HEK293 (cell line): Measurements from ENCODE around the gene MBTD1.

Experiments used
- KLF9 ChIP-seq: fragments of 450-650 bp; formaldehyde crosslinking; IDR thresholded peaks from 2 replicates; pipeline ENCODE4 v1.5.1; 2016; ENCODE audit warnings: missing biosample characterization, missing genetic modification characterization, low read depth
- PBX3 ChIP-seq: sonication (generic); formaldehyde crosslinking; IDR thresholded peaks from 2 replicates; pipeline ENCODE4 v1.8.1; 2022; ENCODE audit warnings: mild to moderate bottlenecking, moderate library complexity, missing genetic modification reagents
- PRDM10 ChIP-seq: fragments of 450-650 bp; formaldehyde crosslinking; IDR thresholded peaks from 2 replicates; pipeline ENCODE4 v1.5.1; 2016; ENCODE audit warnings: missing biosample characterization, missing genetic modification characterization
- REPIN1 ChIP-seq: fragments of 450-650 bp; formaldehyde crosslinking; IDR thresholded peaks from 2 replicates; pipeline ENCODE4 v1.5.1; 2017; ENCODE audit warnings: missing biosample characterization, missing genetic modification characterization, low read depth
- SCRT2 ChIP-seq: fragments of 450-650 bp; formaldehyde crosslinking; IDR thresholded peaks from 2 replicates; pipeline ENCODE4 v1.5.1; 2016; ENCODE audit warnings: missing biosample characterization, missing genetic modification characterization
- SETDB1 ChIP-seq: IDR thresholded peaks from one replicate; pipeline ENCODE4 v1.6.1; 2017; ENCODE audit warnings: mild to moderate bottlenecking, low read length, moderate library complexity, mixed read lengths; ENCODE audit not compliant: insufficient read length
- ZBTB17 ChIP-seq: fragments of 450-650 bp; formaldehyde crosslinking; IDR thresholded peaks from 2 replicates; pipeline ENCODE4 v1.5.1; 2016; ENCODE audit warnings: missing biosample characterization, missing genetic modification characterization
- ZBTB20 ChIP-seq: fragments of 450-650 bp; formaldehyde crosslinking; IDR thresholded peaks from 2 replicates; pipeline ENCODE4 v1.5.1; 2016; ENCODE audit warnings: missing biosample characterization, missing genetic modification characterization
- ZBTB48 ChIP-seq: fragments of 450-650 bp; formaldehyde crosslinking; IDR thresholded peaks from 2 replicates; pipeline ENCODE4 v1.5.1; 2016; ENCODE audit warnings: missing biosample characterization, missing genetic modification characterization
- ZEB2 ChIP-seq: fragments of 450-650 bp; formaldehyde crosslinking; IDR thresholded peaks from 2 replicates; pipeline ENCODE4 v1.5.1; 2016; ENCODE audit warnings: missing biosample characterization, missing genetic modification characterization
- ZFP3 ChIP-seq: fragments of 450-650 bp; formaldehyde crosslinking; IDR thresholded peaks from 2 replicates; pipeline ENCODE4 v1.5.1; 2016; ENCODE audit warnings: low read depth, missing biosample characterization, missing genetic modification characterization
- ZNF112 ChIP-seq: fragments of 450-650 bp; formaldehyde crosslinking; IDR thresholded peaks from 2 replicates; pipeline ENCODE4 v1.5.0; 2017; ENCODE audit warnings: missing biosample characterization, missing genetic modification characterization
- ZNF114 ChIP-seq: fragments of 450-650 bp; formaldehyde crosslinking; IDR thresholded peaks from 2 replicates; pipeline ENCODE4 v1.5.0; 2017; ENCODE audit warnings: missing biosample characterization, missing genetic modification characterization
- ZNF138 ChIP-seq: fragments of 450-650 bp; formaldehyde crosslinking; IDR thresholded peaks from 2 replicates; pipeline ENCODE4 v1.5.1; 2016; ENCODE audit warnings: missing biosample characterization, missing genetic modification characterization, borderline replicate concordance
- ZNF202 ChIP-seq: fragments of 450-650 bp; formaldehyde crosslinking; IDR thresholded peaks from 2 replicates; pipeline ENCODE4 v1.5.1; 2016; ENCODE audit warnings: missing biosample characterization, missing genetic modification characterization, borderline replicate concordance
- ZNF214 ChIP-seq: fragments of 450-650 bp; formaldehyde crosslinking; IDR thresholded peaks from 2 replicates; pipeline ENCODE4 v1.5.1; 2017; ENCODE audit warnings: missing biosample characterization, mild to moderate bottlenecking, missing genetic modification characterization, borderline replicate concordance
- ZNF239 ChIP-seq: fragments of 450-650 bp; formaldehyde crosslinking; IDR thresholded peaks from 2 replicates; pipeline ENCODE4 v1.5.1; 2016; ENCODE audit warnings: missing biosample characterization, missing genetic modification characterization
- ZNF292 ChIP-seq: fragments of 450-650 bp; formaldehyde crosslinking; IDR thresholded peaks from 2 replicates; pipeline ENCODE4 v1.5.1; 2016; ENCODE audit warnings: low read depth, missing biosample characterization, missing genetic modification characterization, borderline replicate concordance
- ZNF398 ChIP-seq: fragments of 450-650 bp; formaldehyde crosslinking; IDR thresholded peaks from 2 replicates; pipeline ENCODE4 v1.5.1; 2017; ENCODE audit warnings: missing biosample characterization, missing genetic modification characterization
- ZNF777 ChIP-seq: fragments of 450-650 bp; formaldehyde crosslinking; IDR thresholded peaks from 2 replicates; pipeline ENCODE4 v1.5.1; 2017; ENCODE audit warnings: missing biosample characterization, missing genetic modification characterization, borderline replicate concordance
- ZNF830 ChIP-seq: fragments of 450-650 bp; IDR thresholded peaks from 2 replicates; pipeline ENCODE4 v1.5.0; 2018; ENCODE audit warnings: missing biosample characterization, missing genetic modification characterization, low read depth, mild to moderate bottlenecking, moderate library complexity
- ZNF837 ChIP-seq: fragments of 450-650 bp; formaldehyde crosslinking; IDR thresholded peaks from 2 replicates; pipeline ENCODE4 v1.5.1; 2016; ENCODE audit warnings: missing biosample characterization, missing genetic modification characterization
- ZXDB ChIP-seq: fragments of 450-650 bp; formaldehyde crosslinking; IDR thresholded peaks from 2 replicates; pipeline ENCODE4 v1.5.1; 2016; ENCODE audit warnings: missing biosample characterization, missing genetic modification characterization
- TF ChIP-seq, protein P1 (sequence below): fragments of 450-650 bp; formaldehyde crosslinking; IDR thresholded peaks from 2 replicates; pipeline ENCODE4 v1.5.1; 2016; ENCODE audit warnings: missing biosample characterization, missing genetic modification characterization
- TF ChIP-seq, protein P2 (sequence below): fragments of 450-650 bp; formaldehyde crosslinking; conservative IDR thresholded peaks from 2 replicates; pipeline ENCODE4 v1.5.1; 2016; ENCODE audit warnings: low read depth, missing biosample characterization, missing genetic modification characterization
- TF ChIP-seq, protein P3 (sequence below): fragments of 450-650 bp; formaldehyde crosslinking; IDR thresholded peaks from 2 replicates; pipeline ENCODE4 v1.5.1; 2016; ENCODE audit warnings: missing biosample characterization, missing genetic modification characterization

MBTD1 gene

DNA sequence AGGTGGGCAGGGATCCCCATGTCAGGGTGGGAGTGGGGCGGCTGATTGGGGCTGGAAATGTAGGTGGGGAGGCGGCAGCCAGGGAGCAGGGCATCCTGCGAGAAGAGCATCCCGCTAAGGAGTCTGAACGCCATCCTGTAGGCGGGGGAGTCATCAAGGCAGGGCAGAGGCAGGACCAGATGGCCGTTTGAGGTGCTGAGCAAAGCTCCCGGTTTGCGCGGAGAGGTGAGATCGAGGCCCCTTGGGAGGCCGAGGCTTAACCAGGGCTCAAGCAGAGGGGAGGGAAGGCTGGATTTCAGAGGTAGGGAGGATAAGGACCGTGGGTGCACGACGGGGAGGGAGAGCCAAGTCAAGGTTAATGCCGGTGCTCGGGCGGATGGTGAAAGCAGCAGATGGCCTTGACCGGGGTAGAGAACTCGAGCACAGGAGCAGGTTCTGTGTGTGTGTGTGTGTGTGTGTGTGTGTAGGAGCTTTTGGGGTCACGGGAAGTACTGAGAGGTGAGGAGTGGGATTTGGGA is 94.1 kb downstream of the MBTD1 start (continued):
- TF ChIP-seq KLF9 (no peak), ZNF837 (0 out of 2 replicates have a peak, but pooled peaks have one; percentile 53), ZNF114 (tag by site-specific recombination) (no peak), ZBTB20 (tag by site-specific recombination) (peak; percentile 95), ZNF777 (tag by site-specific recombination) (peak; percentile 97), REPIN1 (tag by site-specific recombination) (0 out of 2 replicates have a peak, but pooled peaks have one; percentile 76), PRDM10 (tag by site-specific recombination) (peak; percentile 82), ZBTB48 (tag by site-specific recombination) (peak; percentile 82), ZNF830 (tag by site-specific recombination) (no peak), ZBTB17 (tag by site-specific recombination) (peak; percentile 98), ZNF112 (tag by site-specific recombination) (no peak), ZEB2 (peak; percentile 93), SETDB1 (no peak), ZFP3 (tag by site-specific recombination) (no peak), ZNF398 (peak; percentile 84), ZXDB (no peak), ZNF138 (tag by site-specific recombination) (no peak), PBX3 (CRISPR knock-in tag) (no peak), ZNF292 (tag by site-specific recombination) (no peak), SCRT2 (tag by site-specific recombination) (no peak; the same call in none of the 2 replicates), ZNF202 (tag by site-specific recombination) (no peak), ZNF214 (tag by site-specific recombination) (no peak), ZNF239 (tag by site-specific recombination) (peak; percentile 70)
- TF ChIP-seq, protein P1, sequence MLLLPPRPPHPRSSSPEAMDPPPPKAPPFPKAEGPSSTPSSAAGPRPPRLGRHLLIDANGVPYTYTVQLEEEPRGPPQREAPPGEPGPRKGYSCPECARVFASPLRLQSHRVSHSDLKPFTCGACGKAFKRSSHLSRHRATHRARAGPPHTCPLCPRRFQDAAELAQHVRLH = peak; percentile 31; the same call in 1 of the 2 replicates
- TF ChIP-seq, protein P2, sequence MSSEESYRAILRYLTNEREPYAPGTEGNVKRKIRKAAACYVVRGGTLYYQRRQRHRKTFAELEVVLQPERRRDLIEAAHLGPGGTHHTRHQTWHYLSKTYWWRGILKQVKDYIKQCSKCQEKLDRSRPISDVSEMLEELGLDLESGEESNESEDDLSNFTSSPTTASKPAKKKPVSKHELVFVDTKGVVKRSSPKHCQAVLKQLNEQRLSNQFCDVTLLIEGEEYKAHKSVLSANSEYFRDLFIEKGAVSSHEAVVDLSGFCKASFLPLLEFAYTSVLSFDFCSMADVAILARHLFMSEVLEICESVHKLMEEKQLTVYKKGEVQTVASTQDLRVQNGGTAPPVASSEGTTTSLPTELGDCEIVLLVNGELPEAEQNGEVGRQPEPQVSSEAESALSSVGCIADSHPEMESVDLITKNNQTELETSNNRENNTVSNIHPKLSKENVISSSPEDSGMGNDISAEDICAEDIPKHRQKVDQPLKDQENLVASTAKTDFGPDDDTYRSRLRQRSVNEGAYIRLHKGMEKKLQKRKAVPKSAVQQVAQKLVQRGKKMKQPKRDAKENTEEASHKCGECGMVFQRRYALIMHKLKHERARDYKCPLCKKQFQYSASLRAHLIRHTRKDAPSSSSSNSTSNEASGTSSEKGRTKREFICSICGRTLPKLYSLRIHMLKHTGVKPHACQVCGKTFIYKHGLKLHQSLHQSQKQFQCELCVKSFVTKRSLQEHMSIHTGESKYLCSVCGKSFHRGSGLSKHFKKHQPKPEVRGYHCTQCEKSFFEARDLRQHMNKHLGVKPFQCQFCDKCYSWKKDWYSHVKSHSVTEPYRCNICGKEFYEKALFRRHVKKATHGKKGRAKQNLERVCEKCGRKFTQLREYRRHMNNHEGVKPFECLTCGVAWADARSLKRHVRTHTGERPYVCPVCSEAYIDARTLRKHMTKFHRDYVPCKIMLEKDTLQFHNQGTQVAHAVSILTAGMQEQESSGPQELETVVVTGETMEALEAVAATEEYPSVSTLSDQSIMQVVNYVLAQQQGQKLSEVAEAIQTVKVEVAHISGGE (tag by site-specific recombination) = peak; percentile 81
- TF ChIP-seq, protein P3, sequence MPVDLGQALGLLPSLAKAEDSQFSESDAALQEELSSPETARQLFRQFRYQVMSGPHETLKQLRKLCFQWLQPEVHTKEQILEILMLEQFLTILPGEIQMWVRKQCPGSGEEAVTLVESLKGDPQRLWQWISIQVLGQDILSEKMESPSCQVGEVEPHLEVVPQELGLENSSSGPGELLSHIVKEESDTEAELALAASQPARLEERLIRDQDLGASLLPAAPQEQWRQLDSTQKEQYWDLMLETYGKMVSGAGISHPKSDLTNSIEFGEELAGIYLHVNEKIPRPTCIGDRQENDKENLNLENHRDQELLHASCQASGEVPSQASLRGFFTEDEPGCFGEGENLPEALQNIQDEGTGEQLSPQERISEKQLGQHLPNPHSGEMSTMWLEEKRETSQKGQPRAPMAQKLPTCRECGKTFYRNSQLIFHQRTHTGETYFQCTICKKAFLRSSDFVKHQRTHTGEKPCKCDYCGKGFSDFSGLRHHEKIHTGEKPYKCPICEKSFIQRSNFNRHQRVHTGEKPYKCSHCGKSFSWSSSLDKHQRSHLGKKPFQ (tag by site-specific recombination) = peak; percentile 46; the same call in 1 of the 2 replicates
